Fibroblast of the conjunctiva (primary cell): ENCODE results near the gene VEGFA.

Experiments
- DNase-seq: peaks from one replicate; pipeline ENCODE4 v3.0.0-alpha.2; 2010; ENCODE audit warnings: low read depth

Gene VEGFA

DNA sequence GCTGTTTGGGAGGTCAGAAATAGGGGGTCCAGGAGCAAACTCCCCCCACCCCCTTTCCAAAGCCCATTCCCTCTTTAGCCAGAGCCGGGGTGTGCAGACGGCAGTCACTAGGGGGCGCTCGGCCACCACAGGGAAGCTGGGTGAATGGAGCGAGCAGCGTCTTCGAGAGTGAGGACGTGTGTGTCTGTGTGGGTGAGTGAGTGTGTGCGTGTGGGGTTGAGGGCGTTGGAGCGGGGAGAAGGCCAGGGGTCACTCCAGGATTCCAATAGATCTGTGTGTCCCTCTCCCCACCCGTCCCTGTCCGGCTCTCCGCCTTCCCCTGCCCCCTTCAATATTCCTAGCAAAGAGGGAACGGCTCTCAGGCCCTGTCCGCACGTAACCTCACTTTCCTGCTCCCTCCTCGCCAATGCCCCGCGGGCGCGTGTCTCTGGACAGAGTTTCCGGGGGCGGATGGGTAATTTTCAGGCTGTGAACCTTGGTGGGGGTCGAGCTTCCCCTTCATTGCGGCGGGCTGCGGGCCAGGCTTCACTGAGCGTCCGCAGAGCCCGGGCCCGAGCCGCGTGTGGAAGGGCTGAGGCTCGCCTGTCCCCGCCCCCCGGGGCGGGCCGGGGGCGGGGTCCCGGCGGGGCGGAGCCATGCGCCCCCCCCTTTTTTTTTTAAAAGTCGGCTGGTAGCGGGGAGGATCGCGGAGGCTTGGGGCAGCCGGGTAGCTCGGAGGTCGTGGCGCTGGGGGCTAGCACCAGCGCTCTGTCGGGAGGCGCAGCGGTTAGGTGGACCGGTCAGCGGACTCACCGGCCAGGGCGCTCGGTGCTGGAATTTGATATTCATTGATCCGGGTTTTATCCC lies at the start of gene VEGFA:
Gene VEGFA, plus strand, starts transcription at position 686 of the 846 bp plus-strand sequence.
- DNase-seq, result peak; percentile 86

DNA sequence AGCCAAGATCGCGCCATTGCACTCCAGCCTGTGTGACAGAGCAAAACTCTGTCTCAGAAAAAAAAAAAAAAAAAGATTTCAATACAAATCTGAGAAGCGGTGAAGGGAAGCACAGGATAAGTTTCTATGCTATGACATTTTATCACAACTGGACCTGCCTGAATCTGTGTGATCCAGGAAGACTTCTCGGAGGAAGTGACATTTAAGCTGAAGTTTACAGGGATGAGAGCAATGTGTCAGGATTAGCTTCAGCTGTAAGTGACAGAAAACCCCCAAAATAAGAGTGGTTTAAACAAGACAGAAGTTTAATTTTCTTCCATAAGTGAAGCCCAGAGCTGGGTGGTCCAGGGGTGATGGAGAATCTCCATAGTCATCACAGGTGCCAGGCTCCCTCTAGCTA lies 49.0 kb upstream of the VEGFA start:
- DNase-seq, result no peak

DNA sequence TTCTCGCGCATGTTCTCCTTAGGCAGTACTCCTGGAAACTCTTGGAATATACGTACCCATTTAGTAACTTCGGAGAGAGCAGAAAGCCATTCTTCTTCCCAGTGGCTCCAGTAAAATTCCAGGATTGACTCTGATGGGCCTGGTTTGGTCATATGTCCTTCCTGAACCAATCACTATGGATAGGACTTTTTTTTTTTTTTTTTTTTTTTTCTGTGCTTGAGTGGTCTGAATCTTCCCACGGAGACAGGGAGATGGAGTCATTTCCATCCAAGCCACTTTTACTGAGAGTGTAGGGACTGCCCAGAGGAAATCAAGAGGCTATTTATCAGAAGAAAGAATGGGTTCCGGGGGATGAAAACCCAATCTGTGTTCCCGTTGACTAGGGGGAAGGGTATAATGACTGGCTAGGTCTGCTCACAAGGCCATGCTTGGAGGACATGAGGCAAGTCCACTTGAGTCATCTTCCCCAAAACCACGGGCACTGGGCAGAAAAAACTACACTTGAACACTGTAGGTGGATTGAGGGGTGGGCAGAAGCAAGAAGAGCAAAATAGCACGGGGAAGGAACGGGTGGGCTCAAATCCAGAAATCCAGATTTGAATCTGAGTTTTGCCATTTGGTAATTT lies 47.0 kb upstream of the VEGFA start:
- DNase-seq, result no peak

DNA sequence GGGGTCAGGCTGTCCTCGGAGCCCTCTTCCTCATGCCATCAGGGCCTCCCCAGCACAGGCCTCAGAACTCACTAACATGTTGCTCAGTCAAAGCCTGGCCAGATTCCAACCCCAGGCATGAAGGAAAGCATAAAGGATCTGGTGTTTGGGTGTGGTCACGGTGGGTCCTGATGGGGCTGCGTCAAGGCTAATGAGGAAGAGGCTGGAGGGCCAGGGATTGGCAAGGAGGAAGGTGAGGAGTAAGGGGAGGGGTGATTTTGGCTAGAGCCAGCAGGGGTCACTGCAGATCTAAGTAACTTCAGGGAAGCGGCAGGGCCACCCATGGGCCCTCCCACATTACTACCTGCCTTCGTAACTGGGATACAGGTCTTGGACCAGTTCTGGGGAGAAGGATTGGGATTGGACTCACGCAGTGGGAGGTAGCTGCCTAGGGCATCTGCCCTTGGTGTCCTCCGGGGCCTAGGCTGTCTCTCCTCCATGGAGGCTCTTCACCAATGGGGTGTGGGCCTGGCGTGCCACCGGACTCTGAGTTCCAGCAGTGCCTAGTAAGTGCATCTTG lies 46.2 kb upstream of the VEGFA start:
- DNase-seq, result peak; percentile 67

DNA sequence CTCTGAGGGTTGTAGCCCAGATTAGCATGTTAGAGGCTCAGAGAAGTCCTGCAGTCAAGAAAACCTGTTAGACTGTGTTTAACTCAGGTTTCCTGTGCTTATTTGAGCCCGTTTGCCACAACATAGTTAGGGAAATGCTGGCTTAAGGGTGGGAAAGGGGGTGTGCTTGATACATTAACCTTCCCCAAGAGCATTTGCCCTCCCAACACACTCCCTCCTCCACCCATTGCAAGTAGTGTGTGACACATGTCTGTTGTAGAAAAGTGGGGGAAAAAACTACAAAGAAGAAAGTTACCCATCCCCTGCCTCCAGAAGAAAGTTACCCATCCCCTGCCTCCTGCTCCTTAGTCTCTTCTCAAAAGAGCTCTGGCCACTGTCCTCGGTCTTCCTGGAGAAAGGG lies 45.7 kb upstream of the VEGFA start:
- no peak for DNase-seq

DNA sequence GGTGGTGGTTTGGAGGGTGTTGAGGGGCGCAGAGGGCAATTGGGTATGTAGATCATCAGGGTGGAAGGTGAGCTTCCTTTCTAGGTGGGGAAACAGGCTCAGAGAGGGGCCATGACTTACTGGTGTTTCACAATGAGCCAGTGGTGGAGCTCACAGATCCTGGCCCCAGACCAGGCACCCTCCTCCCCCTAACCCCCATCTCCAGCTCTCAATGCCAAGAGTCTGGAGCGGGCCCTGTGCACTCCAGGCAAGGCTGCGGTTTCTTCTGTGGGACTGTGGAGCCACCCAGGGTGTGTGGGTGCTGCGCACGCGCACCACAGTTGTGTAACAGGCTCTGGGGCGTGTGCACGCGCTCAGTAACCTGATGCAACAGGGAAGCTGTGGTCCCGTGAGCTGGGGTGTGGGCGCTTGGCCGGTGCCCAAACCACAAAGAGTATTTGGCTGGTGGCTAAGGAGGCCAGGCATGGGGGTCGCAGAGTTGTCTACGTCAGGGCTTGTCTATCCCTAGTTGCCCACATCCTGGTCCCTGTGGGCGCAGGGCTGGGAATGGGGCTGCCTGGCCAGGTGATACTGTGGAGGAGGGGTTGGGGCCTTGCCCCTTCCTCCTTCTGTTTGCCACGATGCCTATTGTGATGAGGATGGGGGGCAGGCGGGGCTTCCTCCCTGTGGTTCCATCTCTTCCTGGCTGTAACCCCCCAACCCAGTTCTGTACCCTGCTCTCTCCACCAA lies 44.9 kb upstream of the VEGFA start:
- peak; percentile 97 for DNase-seq

DNA sequence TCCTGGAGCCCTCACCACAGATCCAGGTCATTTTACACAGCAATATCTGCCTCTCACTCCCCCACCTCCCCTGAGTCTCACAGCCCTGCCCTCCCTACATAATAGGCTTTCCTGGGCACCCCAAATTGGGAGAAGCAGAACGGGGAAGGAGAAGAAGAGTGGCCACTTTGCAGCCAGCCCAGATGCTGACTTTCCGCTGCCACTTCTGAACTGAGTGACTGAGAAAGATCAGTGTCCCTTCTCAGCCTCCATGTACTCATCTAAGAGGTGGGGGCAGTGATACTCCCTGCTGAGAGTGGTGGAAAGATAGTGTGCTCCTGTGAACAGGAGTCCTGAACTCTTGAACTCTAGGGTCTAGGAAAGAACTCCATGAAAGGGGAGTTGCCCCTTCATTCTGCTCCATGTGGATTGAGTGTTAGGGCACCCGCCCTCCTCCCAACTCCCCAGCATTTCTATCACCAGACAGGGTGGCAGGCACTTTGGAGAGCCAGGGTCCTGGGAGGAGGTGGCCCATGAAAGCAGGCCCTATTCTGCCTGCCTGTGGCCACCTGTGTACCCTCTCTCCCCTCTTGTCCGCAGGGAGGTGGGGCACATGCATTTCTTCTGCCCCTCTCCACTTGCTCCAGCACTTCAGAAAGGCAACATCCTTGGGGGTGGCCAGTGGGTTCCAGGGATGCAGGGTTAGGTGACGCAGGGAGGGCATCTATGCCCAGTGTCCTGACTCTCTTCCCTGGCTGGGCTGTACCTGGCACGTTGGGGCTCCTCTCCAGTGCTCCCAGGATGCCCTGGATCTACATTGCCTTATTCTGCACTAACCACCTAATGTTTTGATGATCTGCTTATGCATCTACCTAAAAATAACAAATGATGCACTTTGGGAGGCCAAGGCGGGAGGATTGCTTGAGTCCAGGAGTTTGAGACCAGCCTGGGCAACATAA lies 44.1 kb upstream of the VEGFA start:
- no peak for DNase-seq

DNA sequence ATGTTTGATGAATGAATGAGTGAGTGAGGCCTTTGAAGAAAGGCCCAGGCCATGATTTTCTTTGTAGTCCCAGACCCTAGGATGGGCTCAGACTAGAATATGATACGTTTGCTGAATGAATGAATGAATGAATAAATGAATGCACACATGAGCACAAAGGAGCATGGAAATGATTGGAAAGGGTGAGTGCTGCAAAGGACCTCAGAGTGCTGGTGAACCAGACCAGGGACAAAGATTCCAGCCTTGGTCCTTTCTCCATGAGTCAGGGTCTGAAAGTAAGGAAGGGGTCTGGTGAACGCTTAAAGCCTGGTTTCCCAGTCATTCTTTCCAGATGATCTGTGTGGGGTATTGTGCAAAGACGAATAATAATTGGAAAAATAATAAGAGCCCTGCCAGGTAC lies 42.4 kb upstream of the VEGFA start:
- DNase-seq, result no peak

DNA sequence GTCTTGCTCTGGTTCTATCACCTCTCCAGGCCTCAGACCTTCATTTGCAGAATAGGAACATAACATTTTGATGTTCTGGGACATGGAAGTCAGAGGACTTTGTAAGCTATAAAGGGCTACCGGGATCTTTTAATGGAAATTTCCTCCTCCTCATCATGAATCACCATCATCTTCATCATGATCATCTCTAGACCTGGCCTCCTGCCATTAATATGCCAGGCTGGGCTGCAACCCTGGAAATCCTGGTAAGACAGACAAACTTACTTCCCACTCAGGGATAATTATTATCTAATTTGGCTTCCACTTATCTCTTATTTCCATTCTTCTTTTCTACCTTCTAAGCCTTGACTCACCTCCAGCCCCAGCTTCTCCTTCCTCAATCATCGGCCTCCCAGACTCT lies 41.4 kb upstream of the VEGFA start:
- DNase-seq, result no peak

DNA sequence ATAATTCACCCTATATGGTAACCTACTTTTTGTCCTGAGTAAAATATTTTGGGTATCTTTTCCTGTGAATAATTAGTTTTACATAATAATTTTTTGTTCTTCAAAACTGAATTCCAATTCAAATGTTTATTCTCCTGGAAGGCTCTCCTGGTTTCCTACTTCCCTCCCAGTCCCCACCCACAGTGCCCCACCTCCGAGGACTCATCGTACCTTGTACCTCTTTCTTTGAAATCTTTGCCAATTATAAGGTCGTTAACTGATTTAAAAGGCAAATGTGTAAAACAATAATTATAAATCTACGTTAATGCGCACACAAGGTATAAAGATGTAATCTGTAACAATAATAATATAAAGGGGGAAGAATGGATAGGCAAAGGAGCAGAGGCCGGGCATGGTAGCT lies 40.5 kb upstream of the VEGFA start:
- no peak for DNase-seq

DNA sequence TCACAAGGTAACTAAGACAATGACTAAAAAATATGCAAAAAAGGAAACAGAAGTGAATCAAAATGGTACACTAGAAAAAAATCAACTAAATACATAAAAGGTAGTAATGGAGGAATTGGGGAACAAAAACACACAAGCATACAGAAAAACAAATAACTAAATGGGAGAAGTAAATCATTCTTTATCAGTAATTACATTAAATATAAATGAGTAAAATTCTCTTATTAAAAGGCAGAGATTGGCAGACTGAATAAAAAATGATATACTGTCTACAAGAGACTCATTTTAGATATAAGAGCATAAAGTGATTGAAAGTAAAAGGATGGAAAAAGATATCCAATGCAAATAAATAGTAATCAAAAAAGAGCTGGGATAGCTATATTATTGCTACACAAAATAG lies 39.4 kb upstream of the VEGFA start:
- DNase-seq, result no peak

DNA sequence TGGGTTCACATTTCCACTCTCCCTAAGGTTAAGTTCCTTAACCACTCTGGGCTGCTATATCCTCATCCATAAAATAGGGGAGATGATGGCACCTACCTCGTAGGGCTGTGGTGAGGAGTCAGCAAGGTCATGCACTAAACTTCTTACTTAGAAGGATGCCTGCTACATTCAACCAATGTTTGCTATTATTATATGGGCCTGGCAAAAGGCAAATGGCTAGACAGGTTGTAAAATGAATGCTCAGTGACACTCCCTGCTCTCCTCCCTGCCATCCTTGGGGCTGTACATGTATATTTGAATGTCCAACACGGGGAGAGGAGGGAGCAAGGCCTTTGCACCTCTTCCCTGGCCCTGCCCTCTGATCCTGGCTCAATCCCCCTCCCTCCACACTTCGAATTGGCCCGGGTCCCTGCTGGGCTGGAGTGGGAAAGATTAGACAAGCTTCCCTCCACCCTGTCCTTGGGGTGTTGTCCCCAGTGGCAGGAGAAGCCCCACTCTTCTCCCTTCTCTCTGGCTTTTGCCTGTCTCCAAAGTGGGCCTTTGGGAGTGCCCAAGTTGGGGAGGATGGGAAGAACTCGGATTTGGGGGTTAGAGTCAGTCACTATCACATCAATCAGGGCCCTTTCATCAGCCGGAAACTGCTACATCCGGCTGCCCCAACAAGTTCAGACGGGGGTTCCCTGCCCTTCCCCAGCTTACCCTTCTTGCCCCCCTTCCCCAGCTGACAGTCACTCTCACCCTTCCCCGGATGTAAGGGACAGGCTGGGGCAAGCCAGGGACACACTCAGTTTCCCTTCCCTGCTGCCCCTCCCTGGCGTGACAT lies 36.3 kb upstream of the VEGFA start:
- no peak for DNase-seq

DNA sequence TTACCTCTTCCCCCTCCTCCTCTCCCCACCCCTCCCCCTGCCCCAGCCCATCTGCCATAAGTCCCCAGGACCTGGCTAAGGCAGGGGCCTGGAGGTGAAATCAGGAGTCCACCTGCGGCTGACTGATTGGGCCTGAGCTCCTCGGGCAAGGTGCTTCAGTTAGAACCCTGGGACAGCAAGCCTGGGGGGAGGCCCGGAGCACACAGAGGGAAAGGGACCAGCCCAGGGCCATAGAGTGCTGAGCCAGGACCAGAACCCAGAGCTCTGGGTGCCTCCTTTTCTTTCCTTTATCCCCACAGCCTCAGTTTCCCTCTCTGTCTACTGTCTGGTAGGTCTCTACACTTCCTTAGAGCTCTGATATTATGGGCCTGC lies 35.7 kb upstream of the VEGFA start:
- DNase-seq, result no peak

DNA sequence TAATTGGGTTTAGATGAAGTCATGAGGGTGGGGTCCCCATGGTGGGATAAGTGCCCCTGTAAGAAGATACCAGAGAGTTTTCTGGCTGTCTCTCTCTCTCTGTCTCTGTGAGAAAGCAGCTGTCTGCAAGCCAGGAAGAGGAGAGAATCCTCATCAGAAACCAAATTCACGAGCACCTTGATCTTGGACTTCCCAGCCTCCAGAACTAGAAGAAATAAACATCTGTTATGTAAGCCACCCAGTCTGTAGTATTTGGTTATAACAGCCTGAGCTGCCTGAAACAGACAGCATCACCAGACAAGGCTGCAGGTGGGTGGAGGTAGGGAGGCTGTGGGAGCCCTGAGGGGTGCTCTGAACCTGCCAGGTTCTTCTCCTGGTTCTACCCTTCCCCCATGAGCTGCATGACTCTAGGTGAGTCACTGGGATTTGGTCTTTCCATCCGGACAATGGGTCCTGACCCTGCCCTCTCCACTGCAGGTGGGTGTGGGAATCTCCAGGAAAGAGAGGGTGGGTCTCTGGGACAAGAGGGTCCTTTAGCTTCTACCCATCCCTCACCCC lies 34.3 kb upstream of the VEGFA start:
- no peak for DNase-seq

DNA sequence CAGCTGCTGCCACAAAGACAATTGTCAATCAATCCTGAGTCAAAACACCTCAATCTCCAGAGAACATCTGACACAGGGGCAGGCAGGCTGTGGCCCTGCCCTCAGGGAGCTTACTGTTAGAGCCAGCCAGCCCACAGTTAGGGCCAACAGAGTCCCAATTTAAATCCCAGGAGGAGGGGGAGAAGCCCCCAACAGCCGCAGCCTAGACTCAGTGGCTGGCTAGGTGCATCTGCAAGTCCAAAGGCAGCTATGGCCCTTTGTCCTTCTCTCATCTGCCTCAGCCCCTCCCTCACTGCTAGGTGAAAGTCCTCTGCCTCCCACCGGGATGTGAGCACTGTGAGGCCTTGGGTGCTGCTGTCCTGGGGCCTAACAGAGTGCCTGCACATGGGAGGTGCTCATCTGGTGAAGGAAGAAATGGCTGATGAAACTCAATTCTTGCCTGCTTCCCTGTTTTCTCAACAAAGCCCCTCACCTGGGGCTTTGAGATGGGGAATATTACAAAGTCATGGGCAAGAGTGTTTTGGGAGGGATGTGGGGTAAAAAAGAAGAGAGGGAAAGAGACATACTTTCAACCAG lies 33.7 kb upstream of the VEGFA start:
- no peak for DNase-seq

DNA sequence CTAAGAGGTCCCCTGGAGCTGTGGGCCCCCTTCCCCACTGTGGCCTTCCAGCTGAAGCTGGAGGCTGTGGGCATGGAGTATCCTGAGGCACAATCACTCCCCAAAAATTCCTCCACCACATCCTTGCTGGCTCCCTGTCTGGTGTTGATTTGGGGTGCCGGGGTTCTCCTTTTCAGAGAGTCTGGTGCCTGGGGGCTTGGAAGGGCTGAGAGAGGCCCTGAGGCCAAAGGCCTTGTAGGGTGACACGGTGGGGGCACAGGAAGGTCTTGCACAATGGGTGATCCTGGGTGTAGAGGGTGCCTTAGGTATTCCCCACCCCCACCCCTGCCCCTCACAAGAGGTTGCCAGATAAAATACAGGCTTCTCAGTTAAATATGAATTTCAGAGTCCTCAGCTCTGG lies 33.2 kb upstream of the VEGFA start:
- no peak for DNase-seq

DNA sequence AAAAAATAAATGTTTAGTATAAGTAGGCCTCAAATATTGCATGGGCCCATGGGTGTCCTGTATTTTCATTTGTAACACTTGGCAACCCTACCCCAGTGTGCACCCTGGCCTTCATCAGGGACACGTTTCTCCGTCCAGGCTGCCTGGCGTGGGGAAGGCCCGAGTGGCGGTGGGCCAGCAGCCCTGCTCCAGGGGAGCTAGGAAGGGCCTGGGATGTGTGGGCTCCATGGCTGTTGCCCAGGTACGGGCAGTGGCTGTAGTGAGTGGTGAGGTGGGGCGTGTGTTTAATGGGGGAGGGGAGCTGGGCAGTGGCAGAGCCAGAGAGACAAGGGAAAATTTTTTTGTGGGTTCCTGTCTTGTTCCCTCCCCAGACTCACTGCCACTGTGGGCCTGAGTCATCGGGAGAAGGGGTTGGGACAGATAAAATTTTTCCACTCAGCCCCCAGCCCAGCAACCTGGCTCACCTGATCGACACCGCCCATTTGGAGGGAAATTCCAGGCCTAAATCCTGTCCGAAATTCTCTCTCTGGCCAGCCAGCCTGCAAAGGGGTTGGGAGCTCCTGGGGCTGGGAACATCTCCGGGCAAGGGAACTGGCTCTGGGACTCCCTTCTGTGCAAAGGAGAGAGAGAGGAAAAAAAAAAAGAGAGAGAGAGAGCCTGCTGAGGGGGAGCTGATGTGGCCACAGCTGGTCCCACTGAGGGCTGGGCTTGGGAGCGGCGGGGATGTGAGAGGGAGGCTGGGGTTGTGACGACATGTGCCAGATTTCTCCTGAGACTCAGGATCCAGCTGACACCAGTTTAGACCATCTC lies 32.5 kb upstream of the VEGFA start:
- DNase-seq, result no peak

DNA sequence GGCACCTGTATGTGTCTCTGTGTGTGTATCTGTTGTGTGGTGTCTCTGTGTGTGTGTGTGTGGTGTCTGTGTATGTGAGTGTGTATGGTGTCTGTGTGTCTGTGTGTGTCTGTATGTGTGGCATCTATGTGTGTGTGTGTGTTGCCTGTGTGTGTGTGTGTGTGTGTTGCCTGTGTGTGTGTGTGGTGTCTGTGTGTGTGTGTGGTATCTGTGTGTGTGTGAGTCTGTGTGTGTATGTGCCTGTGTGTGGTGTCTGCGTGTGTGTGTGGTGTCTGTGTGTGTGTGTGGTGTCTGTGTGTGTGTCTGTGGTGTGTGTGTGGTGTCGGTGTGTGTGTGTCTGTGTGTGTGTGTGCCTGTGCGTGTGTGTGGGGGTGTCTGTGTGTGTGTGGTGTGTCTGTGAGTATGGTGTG lies 31.7 kb upstream of the VEGFA start:
- no peak for DNase-seq
